Activated CD4-positive, alpha-beta memory T cell treated with anti-CD3 and anti-CD28 coated beads for 36 hours (primary cell): Measurements from ENCODE around the gene EVI5. TPM values are rescaled to one million over a fixed set of nuclear protein-coding genes. Genes with fewer than 3 reads are reported as not detected.
"Not testable (repeated sequence)": the region's sequence is repeated elsewhere in the genome, so short reads cannot be mapped to it uniquely, and the experiment has no call there.

ENCODE experiments used
- CTCF ChIA-PET: fragments of 350-600 bp; sonication (Branson Sonifier 250); formaldehyde crosslinking; loops from one replicate; lab custom pipeline; 2021; ENCODE audit warnings: antibody characterized with exemption, inconsistent platforms; lab: Charles Lee
- POLR2A ChIA-PET: fragments of 350-600 bp; sonication (Branson Sonifier 250); formaldehyde crosslinking; loops from one replicate; lab custom pipeline; 2021; ENCODE audit warnings: antibody characterized with exemption; lab: Charles Lee
- DNase-seq: peaks from one replicate; pipeline ENCODE4 v3.0.0-alpha.2; 2020
- H3K27ac Mint-ChIP-seq: one replicate; pipeline ENCODE4 v1.8.0; 2021; ENCODE audit warnings: mixed read lengths
- H3K27me3 Mint-ChIP-seq: one replicate; pipeline ENCODE4 v1.8.0; 2021; ENCODE audit warnings: mixed read lengths
- H3K36me3 Mint-ChIP-seq: one replicate; pipeline ENCODE4 v1.8.0; 2021; ENCODE audit warnings: mixed read lengths
- H3K4me1 Mint-ChIP-seq: one replicate; pipeline ENCODE4 v1.8.0; 2021; ENCODE audit warnings: low read depth, mixed read lengths
- H3K4me3 Mint-ChIP-seq: one replicate; pipeline ENCODE4 v1.8.0; 2021; ENCODE audit warnings: mild to moderate bottlenecking, mixed read lengths
- H3K9me3 Mint-ChIP-seq: one replicate; pipeline ENCODE4 v1.8.0; 2021; ENCODE audit warnings: mixed read lengths
- intact Hi-C: fragments of 100-400 bp; cut with micrococcal nuclease; formaldehyde crosslinking; loops from one replicate; pipeline ENCODE4 v1.15.1; 2023
- total RNA-seq, 2 experiments: library from RNA; stranded (reverse); gene quantifications; one replicate each; pipeline ENCODE4 v1.2.3, GENCODE V29; 2021

The EVI5 gene
- total RNA-seq, 2 experiments from 2014 or later, result 36.0 to 37.2 TPM

- no peak overlapping the region for H3K27ac Mint-ChIP-seq
- ChIA-PET POLR2A (no interaction called here), CTCF (interaction anchor here (0.8 to 5.2 kb wide), 5 partner anchors 12 to 87 kb away, joined by 3 to 157 read pairs (median 5); no protein-coding TSS in a partner anchor)
- intact Hi-C loops, result no loop called here
- peaks cover 4% of the 10 kb centered on the region for H3K27me3 Mint-ChIP-seq
- no peaks in the 10 kb centered on the region for H3K9me3 Mint-ChIP-seq
- no peak for DNase-seq
- H3K36me3 Mint-ChIP-seq, result no peaks in the 10 kb centered on the region
- peaks cover 3% of the 10 kb centered on the region for H3K4me1 Mint-ChIP-seq
- H3K4me3 Mint-ChIP-seq, result no peak overlapping the region
Measured at GRCh38 chr1:92747735-92748134, 37.2 kb downstream of the EVI5 start.

- H3K4me3 Mint-ChIP-seq, H3K36me3 Mint-ChIP-seq, H3K9me3 Mint-ChIP-seq, H3K27me3 Mint-ChIP-seq, POLR2A ChIA-PET, intact Hi-C loops, H3K27ac Mint-ChIP-seq, DNase-seq, H3K4me1 Mint-ChIP-seq: not testable (repeated sequence)
- CTCF ChIA-PET, result interaction anchor here (5.2 kb wide), 1 partner anchor 72 kb away, joined by 157 read pairs; no protein-coding TSS in a partner anchor
Measured at GRCh38 chr1:92746255-92746654, 38.7 kb downstream of the EVI5 start.

DNA sequence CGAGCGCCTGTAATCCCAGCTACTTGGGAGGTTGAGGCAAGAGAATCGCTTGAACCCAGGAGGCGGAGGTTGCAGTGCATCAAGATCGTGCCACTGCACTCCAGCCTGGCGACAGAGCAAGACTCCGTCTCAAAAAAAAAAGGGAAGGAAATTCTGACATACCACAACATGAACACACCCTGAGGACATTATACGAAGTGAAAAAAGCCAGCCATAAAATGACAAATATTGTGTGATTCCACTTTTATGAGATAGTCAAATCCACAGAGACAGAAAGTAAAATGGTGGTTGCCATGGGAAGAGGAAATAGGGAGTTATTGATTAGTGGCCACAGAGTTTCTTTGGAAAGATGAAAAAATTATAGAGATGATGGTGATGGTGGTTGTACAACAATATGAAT lies 41.7 kb downstream of the EVI5 start:
- POLR2A ChIA-PET, result no interaction called here
- intact Hi-C loops, result no loop called here
- no peak overlapping the region for H3K4me3 Mint-ChIP-seq
- no peak for DNase-seq
- CTCF ChIA-PET, result interaction anchor here (1.4 kb wide), 1 partner anchor 74 kb away, joined by 3 read pairs; no protein-coding TSS in a partner anchor
- H3K36me3 Mint-ChIP-seq, result no peaks in the 10 kb centered on the region
- H3K27me3 Mint-ChIP-seq, result no peaks in the 10 kb centered on the region
- no peak overlapping the region for H3K27ac Mint-ChIP-seq
- H3K9me3 Mint-ChIP-seq, result no peaks in the 10 kb centered on the region
- H3K4me1 Mint-ChIP-seq, result peaks cover 3% of the 10 kb centered on the region

- ChIA-PET CTCF (interaction anchor here (0.8 kb wide), 1 partner anchor 14 kb away, joined by 3 read pairs; no protein-coding TSS in a partner anchor), POLR2A (no interaction called here)
- DNase-seq, result no peak
- no peaks in the 10 kb centered on the region for H3K9me3 Mint-ChIP-seq
- H3K36me3 Mint-ChIP-seq, result no peaks in the 10 kb centered on the region
- peaks cover 3% of the 10 kb centered on the region for H3K4me1 Mint-ChIP-seq
- H3K4me3 Mint-ChIP-seq, result no peak overlapping the region
- H3K27me3 Mint-ChIP-seq, result peaks cover 1% of the 10 kb centered on the region
- intact Hi-C loops, result no loop called here
- no peak overlapping the region for H3K27ac Mint-ChIP-seq
Measured at GRCh38 chr1:92739669-92740524, 45.0 kb downstream of the EVI5 start.

GRCh38 chr1:92736395-92736794 lies 48.5 kb downstream of the EVI5 start:
- H3K27ac Mint-ChIP-seq, result no peak overlapping the region
- DNase-seq, result no peak
- no peaks in the 10 kb centered on the region for H3K36me3 Mint-ChIP-seq
- H3K27me3 Mint-ChIP-seq, result peaks cover 1% of the 10 kb centered on the region
- no peaks in the 10 kb centered on the region for H3K4me1 Mint-ChIP-seq
- CTCF ChIA-PET, result interaction anchor here (1.7 to 1.9 kb wide), 2 partner anchors 12 to 13 kb away, joined by 5 to 7 read pairs; no protein-coding TSS in a partner anchor
- H3K4me3 Mint-ChIP-seq, result no peak overlapping the region
- POLR2A ChIA-PET, result no interaction called here
- no peaks in the 10 kb centered on the region for H3K9me3 Mint-ChIP-seq
- intact Hi-C loops, result no loop called here

- Mint-ChIP-seq H3K27ac (no peak overlapping the region), H3K27me3 (no peaks in the 10 kb centered on the region), H3K4me3 (no peak overlapping the region), H3K4me1 (no peaks in the 10 kb centered on the region), H3K9me3 (no peaks in the 10 kb centered on the region), H3K36me3 (no peaks in the 10 kb centered on the region)
- ChIA-PET POLR2A (no interaction called here), CTCF (interaction anchor here (0.7 kb wide), 1 partner anchor 9 kb away, joined by 3 read pairs; no protein-coding TSS in a partner anchor)
- no peak for DNase-seq
- intact Hi-C loops, result no loop called here
Measured at GRCh38 chr1:92730476-92730875, 54.4 kb downstream of the EVI5 start.

DNA sequence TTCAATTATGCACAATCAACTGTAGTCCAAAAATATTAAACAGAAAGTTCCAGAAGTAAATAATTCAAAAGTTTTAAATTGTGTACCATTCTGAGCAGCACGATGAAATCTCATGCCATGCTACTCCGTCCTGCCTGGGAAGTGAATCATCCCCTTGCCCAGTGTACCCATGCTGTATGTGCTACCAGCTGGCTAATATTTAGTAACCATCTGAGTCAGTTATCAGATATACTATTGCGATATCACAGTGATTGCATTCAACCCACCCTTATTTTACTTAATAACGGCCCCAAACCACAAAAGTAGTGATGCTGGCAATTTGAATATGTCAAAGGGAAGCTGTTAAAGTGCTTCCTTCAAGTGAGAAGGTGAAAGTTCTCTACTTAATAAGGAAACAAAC lies 56.2 kb downstream of the EVI5 start:
- Mint-ChIP-seq H3K36me3 (no peaks in the 10 kb centered on the region), H3K4me3 (no peak overlapping the region), H3K27ac (no peak overlapping the region), H3K4me1 (no peaks in the 10 kb centered on the region), H3K27me3 (peaks cover 1% of the 10 kb centered on the region), H3K9me3 (no peaks in the 10 kb centered on the region)
- no peak for DNase-seq
- POLR2A ChIA-PET, result no interaction called here
- CTCF ChIA-PET, result no interaction called here
- intact Hi-C loops, result no loop called here

- H3K36me3 Mint-ChIP-seq, H3K9me3 Mint-ChIP-seq, intact Hi-C loops, DNase-seq, H3K27ac Mint-ChIP-seq, H3K27me3 Mint-ChIP-seq, H3K4me3 Mint-ChIP-seq, POLR2A ChIA-PET, H3K4me1 Mint-ChIP-seq, CTCF ChIA-PET: not testable (repeated sequence)
Measured at GRCh38 chr1:92723713-92724112, 61.2 kb downstream of the EVI5 start.

DNA sequence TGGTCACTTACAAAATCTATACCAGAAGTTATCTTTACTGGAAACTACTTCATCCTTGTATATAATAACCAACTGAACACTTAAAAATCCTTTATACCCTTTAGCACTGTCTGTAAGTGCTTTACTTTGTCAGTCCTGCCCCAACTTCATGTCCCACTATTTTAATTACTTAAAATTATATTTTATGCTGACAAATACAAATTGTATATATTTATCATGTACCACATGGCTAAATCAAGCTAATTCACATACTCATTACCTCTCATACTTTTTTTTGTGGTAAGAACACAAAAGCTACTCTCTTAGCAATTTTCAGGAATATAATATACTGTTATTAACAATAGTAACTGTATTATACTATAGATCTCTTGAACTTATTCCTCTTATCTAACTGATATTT lies 63.0 kb downstream of the EVI5 start:
- H3K4me1 Mint-ChIP-seq, result no peaks in the 10 kb centered on the region
- H3K36me3 Mint-ChIP-seq, result peaks cover 1% of the 10 kb centered on the region
- peaks cover 8% of the 10 kb centered on the region for H3K9me3 Mint-ChIP-seq
- ChIA-PET CTCF (no interaction called here), POLR2A (no interaction called here)
- peaks cover 11% of the 10 kb centered on the region for H3K27me3 Mint-ChIP-seq
- DNase-seq, result no peak
- H3K4me3 Mint-ChIP-seq, result no peak overlapping the region
- intact Hi-C loops, result no loop called here
- H3K27ac Mint-ChIP-seq, result no peak overlapping the region

DNA sequence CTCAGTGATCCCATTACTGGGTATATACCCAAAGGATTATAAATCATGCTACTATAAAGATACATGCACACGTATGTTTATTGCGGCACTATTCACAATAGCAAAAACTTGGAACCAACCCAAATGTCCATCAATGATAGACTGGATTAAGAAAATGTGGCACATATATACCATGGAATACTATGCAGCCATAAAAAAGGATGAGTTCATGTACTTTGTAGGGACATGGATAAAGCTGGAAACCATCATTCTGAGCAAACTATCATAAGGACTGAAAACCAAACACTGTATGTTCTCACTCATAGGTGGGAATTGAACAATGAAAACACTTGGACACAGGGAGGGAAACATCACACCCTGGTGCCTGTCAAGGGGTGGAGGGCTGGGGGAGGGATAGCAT lies 63.8 kb downstream of the EVI5 start:
- H3K27ac Mint-ChIP-seq, intact Hi-C loops, H3K36me3 Mint-ChIP-seq, H3K4me3 Mint-ChIP-seq, POLR2A ChIA-PET, H3K4me1 Mint-ChIP-seq, H3K9me3 Mint-ChIP-seq, CTCF ChIA-PET, DNase-seq: not testable (repeated sequence)
- peaks cover 15% of the 10 kb centered on the region for H3K27me3 Mint-ChIP-seq

DNA sequence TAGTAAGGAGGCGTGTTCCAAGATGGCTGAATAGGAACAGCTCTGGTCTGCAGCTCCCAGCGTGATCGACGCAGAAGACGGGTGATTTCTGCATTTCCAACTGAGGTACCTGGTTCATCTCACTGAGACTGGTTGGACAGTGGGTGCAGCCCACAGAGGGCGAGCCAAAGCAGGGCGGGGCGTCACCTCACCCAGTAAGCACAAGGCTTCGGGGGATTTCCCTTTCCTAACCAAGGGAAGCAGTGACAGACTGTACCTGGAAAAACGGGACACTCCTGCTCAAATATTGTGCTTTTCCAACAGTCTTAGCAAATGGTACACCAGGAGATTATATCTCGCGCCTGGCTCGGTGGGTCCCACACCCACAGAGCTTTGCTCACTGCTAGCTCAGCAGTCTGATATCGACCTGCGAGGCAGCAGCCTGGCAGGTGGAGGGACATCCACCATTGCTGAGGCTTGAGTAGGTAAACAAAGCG lies 69.4 kb downstream of the EVI5 start:
- H3K9me3 Mint-ChIP-seq, POLR2A ChIA-PET, intact Hi-C loops, H3K4me3 Mint-ChIP-seq, CTCF ChIA-PET, H3K27ac Mint-ChIP-seq, H3K4me1 Mint-ChIP-seq, DNase-seq, H3K36me3 Mint-ChIP-seq: not testable (repeated sequence)
- peaks cover 16% of the 10 kb centered on the region for H3K27me3 Mint-ChIP-seq

- DNase-seq, result no peak
- Mint-ChIP-seq H3K9me3 (no peaks in the 10 kb centered on the region), H3K4me1 (no peaks in the 10 kb centered on the region), H3K27me3 (peaks cover 16% of the 10 kb centered on the region), H3K36me3 (no peaks in the 10 kb centered on the region), H3K27ac (no peak overlapping the region), H3K4me3 (no peak overlapping the region)
- CTCF ChIA-PET, result no interaction called here
- intact Hi-C loops, result no loop called here
- POLR2A ChIA-PET, result no interaction called here
Measured at GRCh38 chr1:92713939-92714338, 71.0 kb downstream of the EVI5 start.
